GM12891 (cell line): ENCODE measurements around the gene CNMD.

Experiments
- POLR2A ChIP-seq: IDR thresholded peaks from 2 replicates; pipeline ENCODE4 v1.6.1; 2011; ENCODE audit warnings: low read depth, low read length, control low read depth
- POLR2AphosphoS5 ChIP-seq: IDR thresholded peaks from 2 replicates; pipeline ENCODE4 v1.6.1; 2011; ENCODE audit warnings: low read depth, low read length, control low read depth
- SPI1 ChIP-seq: IDR thresholded peaks from 2 replicates; pipeline ENCODE4 v1.6.1; 2011; ENCODE audit warnings: low read depth, low read length, control low read depth
- TAF1 ChIP-seq: IDR thresholded peaks from 2 replicates; pipeline ENCODE4 v1.6.1; 2011; ENCODE audit warnings: low read depth, low read length, control low read depth

GRCh38 chr13:52779103-52779502 lies 39.5 kb upstream of the CNMD start:
- TF ChIP-seq TAF1, result no peak
- no peak for TF ChIP-seq POLR2AphosphoS5
- no peak for TF ChIP-seq SPI1
- TF ChIP-seq POLR2A, result no peak
